GM18519 (cell line): ENCODE data around the gene FAM53A.

Experiments
- ATAC-seq: cut with Tn5 transposase; IDR thresholded peaks from one replicate; pipeline ENCODE4 v1.9.1; 2021; ENCODE audit warnings: mild to moderate bottlenecking, moderate library complexity; ENCODE audit not compliant: unreplicated experiment, low FRiP score

Gene FAM53A

DNA sequence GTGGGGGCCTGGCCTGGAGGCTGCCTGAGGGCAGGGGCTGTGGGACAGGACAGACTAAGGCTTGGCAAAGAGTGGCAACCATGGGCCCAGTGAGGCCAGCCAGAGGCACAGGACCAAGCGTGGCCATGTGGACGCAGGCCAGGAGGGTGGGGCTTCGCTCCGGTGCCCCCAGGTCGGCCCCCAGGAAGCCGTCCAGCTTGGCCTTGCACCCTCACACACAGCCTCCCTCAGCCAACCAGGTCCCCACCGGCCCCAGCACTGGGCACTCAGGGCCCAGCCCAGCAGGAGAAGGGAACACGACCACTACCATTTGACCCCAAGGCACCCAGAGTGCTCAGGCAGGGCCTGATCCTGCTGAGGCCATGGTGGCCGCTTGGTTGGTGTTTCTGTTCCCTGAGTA, 57.2 kb downstream of the FAM53A start:
- no peak for ATAC-seq

DNA sequence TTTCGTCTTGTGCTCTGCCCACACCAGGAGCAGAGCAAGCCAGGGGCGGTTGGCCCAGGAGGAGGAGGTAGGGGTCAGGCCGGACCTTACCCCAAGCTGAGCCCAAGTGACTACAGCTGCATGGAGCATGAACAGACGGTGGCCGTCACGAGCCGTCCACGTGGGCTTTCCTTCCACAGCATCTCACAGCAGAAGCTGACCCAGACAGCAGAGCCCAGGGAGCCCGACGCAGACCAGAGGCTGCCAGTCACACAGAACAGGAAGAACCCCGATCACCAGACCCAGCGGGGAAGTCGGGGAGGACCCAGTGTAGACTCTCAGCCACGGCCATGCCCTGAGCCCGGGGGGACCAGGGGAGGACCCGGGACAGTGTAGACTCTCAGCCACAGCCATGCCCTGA, 58.0 kb downstream of the FAM53A start:
- ATAC-seq, result no peak

GRCh38 chr4:1625600-1626138, 58.4 kb downstream of the FAM53A start:
- no peak for ATAC-seq

DNA sequence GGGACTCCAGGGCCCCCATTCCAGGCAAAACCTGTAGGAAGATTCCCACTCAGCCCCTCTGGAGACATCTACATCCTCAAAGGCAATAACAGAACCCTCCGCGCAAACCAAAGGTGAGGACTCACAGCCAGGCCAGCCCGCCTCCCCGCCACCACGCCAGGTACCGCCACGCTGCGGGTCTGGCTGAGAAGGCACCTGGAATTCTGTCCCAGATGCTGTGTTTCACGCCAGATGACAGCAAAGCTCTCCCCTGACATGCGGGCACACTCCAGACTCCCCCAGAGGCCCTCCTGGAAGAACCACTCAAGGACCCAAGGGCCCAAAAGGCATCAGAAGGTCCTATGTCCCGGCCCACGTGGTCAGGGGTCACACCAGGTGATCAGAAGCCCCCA, 59.6 kb downstream of the FAM53A start:
- no peak for ATAC-seq

DNA sequence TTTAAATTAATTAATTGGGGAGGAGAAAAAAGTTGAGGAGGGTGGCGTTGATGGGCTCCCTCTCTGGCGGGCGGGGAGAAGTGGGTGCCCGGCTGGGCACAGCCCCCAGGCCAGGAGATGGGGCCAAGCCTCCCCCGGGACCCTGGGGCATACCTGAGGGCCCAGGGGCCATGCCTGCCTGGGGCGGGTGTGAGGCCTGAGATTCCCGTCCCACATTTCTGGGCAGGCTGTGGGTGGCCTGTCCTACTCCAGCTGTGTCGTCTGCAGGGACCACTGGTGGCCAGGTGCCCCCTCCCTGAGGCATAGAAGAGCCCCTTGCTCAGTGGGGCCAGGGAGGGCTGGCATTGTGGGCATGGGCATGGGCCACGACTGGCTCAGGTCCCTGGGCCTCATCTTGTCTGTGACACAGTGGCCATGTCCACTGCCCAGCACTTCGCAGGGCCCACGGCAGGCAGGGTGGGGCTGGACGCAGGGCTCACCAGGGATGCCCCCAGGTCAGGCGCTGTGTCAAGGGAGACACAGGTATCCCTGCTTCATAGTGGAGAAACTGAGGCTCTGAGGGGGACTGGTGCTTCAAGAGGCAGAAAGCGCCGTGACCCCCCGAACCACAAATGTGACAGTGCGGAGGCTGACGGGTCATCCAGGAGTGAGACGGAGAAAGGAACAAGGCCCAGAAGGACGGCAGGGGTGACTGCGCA, 60.1 kb downstream of the FAM53A start:
- ATAC-seq, result no peak

GRCh38 chr4:1623400-1623799, 60.7 kb downstream of the FAM53A start:
- no peak for ATAC-seq

DNA sequence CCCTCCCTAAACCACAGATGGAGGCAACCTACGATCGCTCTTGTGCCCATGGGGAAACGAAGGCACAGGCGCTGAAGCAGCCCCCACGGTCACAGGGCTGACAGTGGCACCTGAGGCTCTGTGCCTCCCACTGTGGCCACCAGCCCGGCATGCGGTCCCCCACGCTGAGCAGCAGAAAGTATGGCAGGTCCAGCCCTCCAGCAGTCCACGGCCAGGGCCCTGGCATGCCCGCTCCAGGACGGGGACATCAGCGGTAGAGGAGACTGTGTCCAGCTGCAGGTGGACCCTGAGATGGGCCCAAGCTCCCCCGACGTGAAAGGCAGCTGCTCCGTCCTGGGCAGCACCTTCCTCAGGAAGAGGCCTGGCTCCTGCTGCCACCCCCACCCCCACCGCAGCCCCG, 61.2 kb downstream of the FAM53A start:
- no peak for ATAC-seq

DNA sequence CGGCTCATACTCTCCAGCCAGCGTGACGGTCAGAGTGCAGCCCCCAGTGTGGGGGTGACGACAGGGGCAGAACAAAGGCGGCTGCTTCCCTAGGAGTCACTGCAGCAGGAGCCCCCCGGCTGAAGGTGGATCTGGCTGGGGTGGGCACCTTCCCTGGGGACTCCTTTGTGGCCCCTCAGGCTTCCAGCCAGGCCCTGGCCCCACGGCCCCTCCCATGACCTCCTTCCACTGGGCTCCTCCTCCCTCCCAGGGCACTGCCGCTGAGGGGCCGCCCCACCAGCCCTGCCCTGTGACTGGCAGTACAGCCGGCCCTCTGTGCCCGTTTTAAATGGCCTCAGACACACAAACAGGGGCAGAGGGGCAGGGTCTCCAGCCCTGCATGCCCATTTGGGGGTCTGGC, 61.9 kb downstream of the FAM53A start:
- ATAC-seq, result no peak

DNA sequence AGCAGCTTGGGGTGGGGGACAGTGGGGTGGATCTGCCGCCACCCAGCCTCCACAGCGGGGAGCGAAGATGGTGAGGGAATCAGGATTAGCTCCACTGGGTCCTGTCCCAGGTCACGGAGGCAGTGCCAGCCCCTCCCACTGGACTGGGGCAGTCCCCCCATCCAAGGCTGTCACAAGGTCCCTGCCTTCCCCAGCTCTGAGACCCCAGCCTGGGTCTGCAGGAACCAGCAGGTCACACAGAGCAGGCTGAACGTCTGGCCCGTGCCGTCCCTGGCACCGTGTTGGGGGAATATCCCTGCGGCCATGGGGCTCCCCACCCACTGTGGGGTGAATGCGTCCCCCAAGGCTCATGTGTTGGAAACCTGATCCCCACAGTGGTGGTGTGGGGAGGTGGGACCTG, 62.6 kb downstream of the FAM53A start:
- no peak for ATAC-seq

DNA sequence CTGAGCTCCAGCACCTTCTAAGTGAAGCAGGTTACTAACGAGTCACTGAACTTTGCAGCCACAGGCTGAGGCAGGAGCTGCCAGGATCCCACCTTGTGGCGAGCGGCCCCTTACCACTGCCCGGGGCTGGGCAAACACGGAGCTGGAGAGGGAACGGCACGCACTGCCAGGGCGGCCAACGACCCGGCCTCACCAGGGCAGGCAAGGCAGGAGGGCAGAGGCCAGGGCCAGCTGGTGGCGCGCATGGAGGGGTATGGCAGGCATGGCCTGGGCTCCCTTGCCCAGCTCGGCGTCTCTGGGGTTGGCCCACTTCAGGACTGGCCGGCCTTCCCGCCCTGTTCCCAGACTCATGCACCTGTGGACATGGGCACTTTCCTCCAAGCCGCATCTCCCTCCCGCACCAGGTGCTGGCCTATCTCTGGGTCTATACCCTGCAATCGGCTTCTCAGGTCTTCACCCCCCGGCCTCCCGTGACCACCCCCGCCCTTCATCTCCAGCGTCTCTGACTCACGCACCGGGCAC, 64.9 kb downstream of the FAM53A start:
- no peak for ATAC-seq

GRCh38 chr4:1618438-1618837, 65.7 kb downstream of the FAM53A start:
- ATAC-seq, result no peak

- no peak for ATAC-seq
Measured at GRCh38 chr4:1616557-1616930, 67.6 kb downstream of the FAM53A start.

GRCh38 chr4:1615786-1616556, 68.1 kb downstream of the FAM53A start:
- ATAC-seq, result no peak

- ATAC-seq, result no peak
Measured at GRCh38 chr4:1614854-1615595, 69.1 kb downstream of the FAM53A start.

GRCh38 chr4:1614502-1614853, 69.6 kb downstream of the FAM53A start:
- no peak for ATAC-seq

DNA sequence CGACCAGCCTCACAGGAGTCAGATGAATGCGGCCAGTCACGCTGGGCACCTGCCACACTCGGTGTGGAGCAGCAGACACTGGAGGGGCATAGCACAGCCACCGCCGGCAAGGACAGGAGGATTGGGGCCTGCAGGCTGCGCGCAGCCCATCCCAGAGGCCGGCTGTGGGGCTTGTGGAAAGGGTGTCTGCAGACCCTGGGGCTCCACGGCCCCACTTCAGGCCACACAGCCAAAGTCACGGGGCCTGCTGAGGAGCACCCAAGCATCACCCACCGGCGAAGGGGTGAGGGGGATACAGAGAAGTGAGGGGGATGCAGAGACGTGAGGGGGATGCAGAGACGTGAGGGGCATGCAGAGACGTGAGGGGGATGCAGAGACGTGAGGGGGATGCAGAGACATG, 70.1 kb downstream of the FAM53A start:
- ATAC-seq, result no peak

DNA sequence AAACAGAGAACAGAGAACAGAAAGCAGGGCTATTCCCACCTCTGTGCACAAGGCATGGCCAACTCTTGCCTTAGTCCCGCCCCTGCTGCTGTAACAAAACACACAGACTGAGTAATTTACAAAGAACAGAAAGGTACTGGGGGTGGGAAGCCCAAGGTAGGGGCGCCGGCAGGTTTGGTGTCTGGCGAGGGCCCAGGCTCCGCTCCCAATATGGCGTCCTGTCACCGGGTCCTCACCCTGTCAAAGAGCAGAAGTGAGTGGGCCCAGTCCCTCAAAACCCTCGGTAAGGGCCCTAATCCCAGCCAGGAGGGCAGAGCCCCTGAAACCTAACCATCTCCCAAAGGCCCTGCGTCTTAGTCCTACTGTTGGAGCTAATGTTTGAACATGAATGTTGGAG, 71.0 kb downstream of the FAM53A start:
- ATAC-seq, result no peak

GRCh38 chr4:1612278-1613098, 71.6 kb downstream of the FAM53A start:
- ATAC-seq, result no peak

- no peak for ATAC-seq
Measured at GRCh38 chr4:1611501-1611870, 72.6 kb downstream of the FAM53A start.

DNA sequence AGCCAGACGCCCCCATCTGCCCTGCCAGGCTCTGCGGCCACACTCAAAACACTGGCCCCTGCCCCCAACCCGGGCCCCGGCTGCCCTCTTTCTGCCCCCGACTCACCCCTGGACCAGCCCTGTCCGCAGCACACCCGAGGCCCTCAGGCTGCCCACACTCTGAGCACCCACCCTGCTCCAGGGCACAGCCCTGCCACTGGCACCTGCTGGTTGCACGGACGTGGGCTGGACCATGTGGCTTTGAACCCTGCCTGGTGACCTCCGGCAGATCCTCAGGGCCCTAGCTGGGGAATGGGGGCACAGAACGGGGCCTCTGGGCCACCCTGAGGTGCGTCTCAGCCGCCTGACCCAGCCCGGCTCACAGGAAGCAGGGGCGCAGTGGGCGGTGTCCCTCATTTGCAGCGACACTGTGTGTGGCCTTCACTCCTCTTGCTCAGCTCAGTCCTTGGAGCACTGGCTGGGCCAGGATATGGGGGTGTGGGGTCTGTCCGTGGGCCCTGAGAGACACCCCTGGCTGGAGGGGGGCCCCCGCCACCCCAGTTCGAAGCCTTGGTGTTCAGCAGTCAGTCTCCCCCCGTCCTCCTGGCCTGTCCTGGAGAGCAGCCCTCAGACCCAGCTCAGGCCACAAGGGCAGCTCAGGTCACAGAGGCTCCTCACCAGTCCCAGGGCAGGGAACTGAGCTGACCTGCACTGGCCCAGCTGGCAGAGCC, 73.2 kb downstream of the FAM53A start:
- no peak for ATAC-seq
